Ovary (tissue), 9 donors: ENCODE measurements around the gene SUPT6H. TPM values are rescaled to one million over a fixed set of nuclear protein-coding genes. Genes with fewer than 3 reads are reported as not detected.

ENCODE experiments used
- DNase-seq, 5 donors: peaks; one replicate each; pipeline ENCODE4 v3.0.0-alpha.2; 2019 to 2020
- H3K27ac ChIP-seq, 2 donors: fragments of 200-600 bp; one replicate each; pipeline versions ENCODE4 v1.5.1 to v1.8.0; 2019 to 2022
- H3K27me3 ChIP-seq: fragments of 200-600 bp; one replicate; pipeline ENCODE4 v1.8.0; 2022
- H3K36me3 ChIP-seq: fragments of 200-600 bp; sonication (generic); one replicate; pipeline ENCODE4 v1.5.1; 2019
- H3K4me1 ChIP-seq: one replicate; pipeline ENCODE4 v1.8.1; 2013; ENCODE audit warnings: mild to moderate bottlenecking, moderate library complexity; ENCODE audit not compliant: insufficient read depth
- H3K4me3 ChIP-seq: fragments of 200-600 bp; sonication (generic); one replicate; pipeline ENCODE4 v1.5.1; 2017
- H3K9me3 ChIP-seq, 2 donors: fragments of 200-600 bp in 1 of 2; sonication (generic) in 1 of 2; one replicate each; pipeline versions ENCODE4 v1.5.1 to v1.8.1; 2013 to 2019; ENCODE audit warnings: mild to moderate bottlenecking in 1 of 2, moderate library complexity in 1 of 2
- EP300 ChIP-seq: sonication (generic); formaldehyde crosslinking; IDR thresholded peaks from one replicate; pipeline ENCODE4 v1.6.1; 2017; ENCODE audit warnings: antibody characterized with exemption
- POLR2A ChIP-seq: fragments of 450-650 bp; IDR thresholded peaks from one replicate; pipeline ENCODE4 v1.6.1; 2017; ENCODE audit warnings: antibody characterized with exemption, mild to moderate bottlenecking, moderate library complexity
- WGBS, 3 donors: extraction: QIAGEN DNeasy Blood & Tissue Kit in 1 of 3; methylation state at CpG; one replicate each; pipeline versions ENCODE4 v1.1.5 to v1.1.7; 2013 to 2017; 5-methylcytosine and 5-hydroxymethylcytosine counted together
- intact Hi-C, 4 donors: fragments of 100-400 bp; cut with DNase I; formaldehyde crosslinking; loops; one replicate each; pipeline versions ENCODE4 v1.11.0 to v1.15.1; 2022 to 2023
- polyA plus RNA-seq, 2 donors: library from polyadenylated mRNA; stranded (reverse); fragments of 200-250 nt in 1 of 2; fragments of 350-450 nt in 1 of 2; fragmentation: Illumina TruSeq in 1 of 2; extraction: RNeasy Lipid Tissue Mini Kit (QIAGEN cat#74804) in 1 of 2; gene quantifications; one replicate each; pipeline ENCODE4 v1.2.3, GENCODE V29; 2013 to 2014
- total RNA-seq, 7 donors: library from RNA; depleted of rRNA in 2 of 7; stranded (reverse); fragments of >200 nt in 2 of 7; fragmentation: NEBNext Ultra II Directional in 3 of 7; extraction: Animal tissue kit (Norgen Biotek cat#: 25700) in 3 of 7; gene quantifications; one replicate each; pipeline versions ENCODE4 v1.1.0 to v1.2.4, GENCODE V29; 2016 to 2023
- TF ChIP-seq, protein P1 (sequence below), 3 donors: fragments of 450-650 bp in 2 of 3; fragments of 200-600 bp in 1 of 3; IDR thresholded peaks; one replicate each; pipeline versions ENCODE4 v1.5.1 to v1.8.0; 2016 to 2022; ENCODE audit warnings: antibody characterized with exemption in 3 of 3, mild to moderate bottlenecking in 1 of 3
- donor health status: DM: no; HTN: no; CAD: no; lungs with moderate emphysema.
- donor health status: DM: no; HTN: no; CAD: no.
- donor health status: Bipolar disorder and iron deficiency.
- donor health status: DM: yes; HTN: yes; CAD: no.
- donor health status: DM: no; HTN: no; CAD: no.
- donor health status: DM: yes; HTN: yes; CAD: no.

Gene SUPT6H
- total and polyA plus RNA-seq, 9 donors: 34.8 to 83.8 (median 67.2) TPM

DNA sequence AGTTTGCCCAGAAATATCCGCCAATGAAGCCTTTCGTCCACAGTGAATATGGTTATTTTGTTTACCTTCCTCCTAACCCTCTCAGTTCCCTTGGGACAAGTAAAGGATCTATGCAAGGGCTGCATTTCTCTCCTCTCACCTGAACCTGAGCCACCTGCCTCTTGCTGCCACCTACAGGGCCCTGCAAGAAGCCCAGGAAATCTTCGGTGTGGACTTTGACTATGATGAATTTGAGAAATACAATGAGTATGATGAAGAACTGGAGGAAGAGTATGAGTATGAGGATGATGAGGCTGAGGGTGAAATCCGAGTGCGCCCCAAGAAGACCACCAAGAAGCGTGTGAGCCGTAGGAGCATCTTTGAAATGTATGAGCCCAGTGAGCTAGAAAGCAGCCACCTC lies 14.0 kb downstream of the SUPT6H start:
- TF ChIP-seq EP300 (no peak), POLR2A (no peak)
- TF ChIP-seq, protein P1, sequence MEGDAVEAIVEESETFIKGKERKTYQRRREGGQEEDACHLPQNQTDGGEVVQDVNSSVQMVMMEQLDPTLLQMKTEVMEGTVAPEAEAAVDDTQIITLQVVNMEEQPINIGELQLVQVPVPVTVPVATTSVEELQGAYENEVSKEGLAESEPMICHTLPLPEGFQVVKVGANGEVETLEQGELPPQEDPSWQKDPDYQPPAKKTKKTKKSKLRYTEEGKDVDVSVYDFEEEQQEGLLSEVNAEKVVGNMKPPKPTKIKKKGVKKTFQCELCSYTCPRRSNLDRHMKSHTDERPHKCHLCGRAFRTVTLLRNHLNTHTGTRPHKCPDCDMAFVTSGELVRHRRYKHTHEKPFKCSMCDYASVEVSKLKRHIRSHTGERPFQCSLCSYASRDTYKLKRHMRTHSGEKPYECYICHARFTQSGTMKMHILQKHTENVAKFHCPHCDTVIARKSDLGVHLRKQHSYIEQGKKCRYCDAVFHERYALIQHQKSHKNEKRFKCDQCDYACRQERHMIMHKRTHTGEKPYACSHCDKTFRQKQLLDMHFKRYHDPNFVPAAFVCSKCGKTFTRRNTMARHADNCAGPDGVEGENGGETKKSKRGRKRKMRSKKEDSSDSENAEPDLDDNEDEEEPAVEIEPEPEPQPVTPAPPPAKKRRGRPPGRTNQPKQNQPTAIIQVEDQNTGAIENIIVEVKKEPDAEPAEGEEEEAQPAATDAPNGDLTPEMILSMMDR (IDR thresholded peaks at IDR 0.05): no peak
- no peak overlapping the region for H3K4me3 ChIP-seq
- no peaks in the 10 kb centered on the region for H3K9me3 ChIP-seq
- no peaks in the 10 kb centered on the region for H3K36me3 ChIP-seq
- DNase-seq: no peak
- intact Hi-C loops: loop anchor here in 1 of 4 donors (2.0 kb wide), 1 partner anchor 19 kb away; no protein-coding TSS in a partner anchor
- H3K4me1 ChIP-seq: no peaks in the 10 kb centered on the region
- H3K27me3 ChIP-seq: no peaks in the 10 kb centered on the region
- no peak overlapping the region for H3K27ac ChIP-seq
- WGBS, 3 donors: 80 to 84% (median 83%) methylated on average over 7 of the region's 7 CpGs

DNA sequence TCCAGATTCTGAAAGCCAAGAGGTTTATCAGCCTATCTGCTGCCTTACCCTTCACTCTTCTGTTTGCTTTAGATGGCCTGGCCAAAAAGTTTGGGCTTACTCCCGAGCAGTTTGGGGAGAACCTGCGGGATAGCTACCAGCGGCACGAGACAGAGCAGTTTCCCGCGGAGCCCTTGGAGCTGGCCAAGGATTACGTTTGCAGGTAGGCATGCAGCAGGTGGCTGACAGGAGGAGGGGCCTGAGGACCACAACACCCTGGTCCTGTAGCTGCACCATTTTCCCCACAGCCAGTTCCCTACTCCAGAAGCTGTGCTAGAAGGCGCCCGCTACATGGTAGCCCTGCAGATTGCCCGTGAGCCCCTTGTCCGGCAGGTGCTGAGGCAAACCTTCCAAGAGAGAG lies 20.6 kb downstream of the SUPT6H start:
- no peaks in the 10 kb centered on the region for H3K9me3 ChIP-seq
- intact Hi-C loops: no loop called here
- H3K36me3 ChIP-seq: no peaks in the 10 kb centered on the region
- no peak for TF ChIP-seq POLR2A
- TF ChIP-seq EP300: no peak
- TF ChIP-seq, protein P1 (IDR thresholded peaks at IDR 0.05): no peak
- peak in 1 of 5 donors; percentile 27 for DNase-seq
- H3K27me3 ChIP-seq: no peaks in the 10 kb centered on the region
- no peaks in the 10 kb centered on the region for H3K4me1 ChIP-seq
- no peak overlapping the region for H3K4me3 ChIP-seq
- H3K27ac ChIP-seq: no peak overlapping the region
- WGBS, 3 donors: 82 to 89% (median 89%) methylated on average over 11 of the region's 11 CpGs

DNA sequence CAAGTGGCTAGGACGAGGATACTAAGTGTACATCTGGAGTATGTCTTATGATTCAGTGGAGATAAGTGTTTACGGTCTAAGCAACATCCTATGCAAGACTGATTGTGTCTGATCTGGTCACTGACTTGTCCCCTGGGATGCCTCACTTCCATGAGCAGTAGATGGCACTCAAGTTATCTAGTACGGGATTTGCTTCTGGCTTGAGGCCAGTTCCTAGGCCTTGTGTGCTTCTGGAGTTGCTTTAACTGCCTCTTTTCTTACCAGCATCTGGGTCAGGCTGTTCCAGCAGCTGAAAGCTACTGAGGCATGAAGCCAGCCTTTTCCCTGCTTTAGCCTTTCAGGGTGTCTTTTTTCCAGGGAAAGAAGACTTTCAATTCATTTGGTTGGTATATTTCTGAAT lies 23.0 kb downstream of the SUPT6H start:
- WGBS, 3 donors: 12 to 25% (median 21%) methylated on average over 3 of the region's 3 CpGs

DNA sequence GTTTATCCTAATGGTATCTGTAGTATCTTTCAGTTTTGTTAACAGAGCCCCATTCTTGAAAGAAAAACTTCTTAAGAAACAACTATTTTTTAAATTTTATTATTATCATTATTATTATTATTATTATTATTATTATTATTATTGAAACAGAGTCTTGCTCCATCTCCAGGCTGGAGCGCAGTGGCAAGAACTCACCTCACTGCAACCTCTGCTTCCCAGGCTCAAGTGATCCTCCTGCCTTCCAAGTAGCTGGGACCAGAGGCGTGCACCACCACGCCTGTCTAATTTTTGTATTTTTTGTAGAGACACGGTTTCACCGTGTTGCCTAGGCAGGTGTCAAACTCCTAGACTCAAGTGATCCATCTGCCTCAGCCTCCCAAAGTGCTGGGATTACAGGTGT lies 23.4 kb downstream of the SUPT6H start:
- DNase-seq: peak in 1 of 5 donors; percentile 8
- H3K4me1 ChIP-seq: no peaks in the 10 kb centered on the region
- intact Hi-C loops: no loop called here
- H3K27ac ChIP-seq: no peak overlapping the region
- no peaks in the 10 kb centered on the region for H3K9me3 ChIP-seq
- TF ChIP-seq EP300: no peak
- TF ChIP-seq, protein P1 (IDR thresholded peaks at IDR 0.05): no peak
- TF ChIP-seq POLR2A: no peak
- WGBS, 3 donors: 62 to 82% (median 65%) methylated on average over 5 of the region's 5 CpGs
- H3K4me3 ChIP-seq: no peak overlapping the region
- no peaks in the 10 kb centered on the region for H3K27me3 ChIP-seq
- no peaks in the 10 kb centered on the region for H3K36me3 ChIP-seq

More for the DNA sequence above, 23.0 kb downstream of the SUPT6H start:
- Histone ChIP-seq H3K9me3 (no peaks in the 10 kb centered on the region), H3K27me3 (no peaks in the 10 kb centered on the region), H3K4me1 (no peaks in the 10 kb centered on the region), H3K27ac (no peak overlapping the region), H3K36me3 (no peaks in the 10 kb centered on the region), H3K4me3 (no peak overlapping the region)
- peak; percentile 42 to 66 (median 60) for DNase-seq
- intact Hi-C loops: no loop called here
- TF ChIP-seq, protein P1 (IDR thresholded peaks at IDR 0.05): no peak
- no peak for TF ChIP-seq EP300
- TF ChIP-seq POLR2A: no peak
